WTC11 (cell line): Measurements from ENCODE around the gene ANKRD39. TPM values are rescaled to one million over a fixed set of nuclear protein-coding genes. Genes with fewer than 3 reads are reported as not detected.

ENCODE experiments used
- ATAC-seq: fragments of 200-7000 bp; cut with Tn5 transposase; 2 replicates; pipeline ENCODE4 v1.10.0; 2021; ENCODE audit warnings: mild to moderate bottlenecking, moderate library complexity
- CTCF ChIA-PET: fragments of 300-600 bp; sonication (Branson Sonifier 250); formaldehyde crosslinking; loops from one replicate; lab custom pipeline; 2021; ENCODE audit warnings: antibody characterized with exemption; lab: Charles Lee
- POLR2A ChIA-PET: fragments of 350-600 bp; sonication (Branson Sonifier 250); formaldehyde crosslinking; loops from one replicate; lab custom pipeline; 2021; ENCODE audit warnings: antibody characterized with exemption; lab: Charles Lee
- DNase-seq: peaks from one replicate; pipeline ENCODE4 v3.0.0; 2021; ENCODE audit warnings: low spot score
- H3K27ac Mint-ChIP-seq: 2 replicates; pipeline ENCODE4 v1.8.0; 2021; ENCODE audit warnings: mixed read lengths
- H3K27me3 Mint-ChIP-seq: 2 replicates; pipeline ENCODE4 v1.8.0; 2021; ENCODE audit warnings: low read depth, mild to moderate bottlenecking, moderate library complexity, mixed read lengths
- H3K36me3 Mint-ChIP-seq: 2 replicates; pipeline ENCODE4 v1.8.0; 2021; ENCODE audit warnings: mixed read lengths
- H3K4me1 Mint-ChIP-seq: 2 replicates; pipeline ENCODE4 v1.8.0; 2022; ENCODE audit warnings: mixed read lengths
- H3K4me3 Mint-ChIP-seq: 2 replicates; pipeline ENCODE4 v1.8.0; 2021; ENCODE audit warnings: mild to moderate bottlenecking, moderate library complexity, mixed read lengths
- H3K9me3 Mint-ChIP-seq: 2 replicates; pipeline ENCODE4 v1.8.0; 2021; ENCODE audit warnings: mixed read lengths
- ATF1 ChIP-seq: sonication (generic); formaldehyde crosslinking; IDR thresholded peaks from 2 replicates; pipeline ENCODE4 v1.8.1; 2023; ENCODE audit warnings: mild to moderate bottlenecking, moderate library complexity, missing genetic modification reagents
- CREM ChIP-seq: sonication (generic); formaldehyde crosslinking; IDR thresholded peaks from 2 replicates; pipeline ENCODE4 v1.8.1; 2022; ENCODE audit warnings: mild to moderate bottlenecking, missing genetic modification reagents, moderate library complexity
- EMX1 ChIP-seq: fragments of 250-450 bp; sonication (Bioruptor Pico); IDR thresholded peaks from 2 replicates; pipeline ENCODE4 v1.8.0; 2021; ENCODE audit warnings: mild to moderate bottlenecking
- ETV6 ChIP-seq: sonication (generic); formaldehyde crosslinking; IDR thresholded peaks from 2 replicates; pipeline ENCODE4 v1.8.1; 2022; ENCODE audit warnings: mild to moderate bottlenecking, missing genetic modification reagents
- GTF2I ChIP-seq: fragments of 250-450 bp; sonication (Bioruptor Pico); conservative IDR thresholded peaks from 2 replicates; pipeline ENCODE4 v1.4.0; 2021; ENCODE audit warnings: mild to moderate bottlenecking
- JUN ChIP-seq: sonication (generic); formaldehyde crosslinking; IDR thresholded peaks from 2 replicates; pipeline ENCODE4 v1.8.0; 2023; ENCODE audit warnings: mild to moderate bottlenecking, missing genetic modification reagents
- MYBL2 ChIP-seq: sonication (generic); formaldehyde crosslinking; IDR thresholded peaks from 2 replicates; pipeline ENCODE4 v1.8.1; 2023; ENCODE audit warnings: mild to moderate bottlenecking, moderate library complexity, missing genetic modification reagents
- PREB ChIP-seq: sonication (generic); formaldehyde crosslinking; IDR thresholded peaks from 2 replicates; pipeline ENCODE4 v1.8.1; 2022; ENCODE audit warnings: mild to moderate bottlenecking, missing genetic modification reagents, moderate library complexity, borderline replicate concordance
- TCF7 ChIP-seq: sonication (generic); formaldehyde crosslinking; IDR thresholded peaks from 2 replicates; pipeline ENCODE4 v1.8.0; 2022; ENCODE audit warnings: mild to moderate bottlenecking, low read depth, missing genetic modification reagents, moderate library complexity
- ZBTB43 ChIP-seq: sonication (generic); formaldehyde crosslinking; IDR thresholded peaks from 2 replicates; pipeline ENCODE4 v1.8.1; 2023; ENCODE audit warnings: mild to moderate bottlenecking, missing genetic modification reagents
- ZNF396 ChIP-seq: fragments of 250-450 bp; sonication (Bioruptor Pico); IDR thresholded peaks from 2 replicates; pipeline ENCODE4 v1.8.0; 2021; ENCODE audit warnings: mild to moderate bottlenecking, moderate library complexity, borderline replicate concordance
- ZNF423 ChIP-seq: fragments of 250-450 bp; sonication (Bioruptor Pico); IDR thresholded peaks from 2 replicates; pipeline ENCODE4 v2.1.2; 2022; ENCODE audit warnings: mild to moderate bottlenecking, moderate library complexity
- ZNF671 ChIP-seq: fragments of 250-450 bp; sonication (Bioruptor Pico); IDR thresholded peaks from 2 replicates; pipeline ENCODE4 v1.8.0; 2021; ENCODE audit warnings: mild to moderate bottlenecking
- total RNA-seq: library from RNA; stranded (reverse); gene quantifications from 3 replicates; pipeline ENCODE4 v1.2.3, GENCODE V29; 2021
- TF ChIP-seq, protein P1 (sequence below): fragments of 250-450 bp; sonication (Bioruptor Pico); IDR thresholded peaks from 2 replicates; pipeline ENCODE4 v1.9.0; 2021; ENCODE audit warnings: mild to moderate bottlenecking
- TF ChIP-seq, protein P2 (sequence below): sonication (generic); formaldehyde crosslinking; IDR thresholded peaks from 2 replicates; pipeline ENCODE4 v1.8.1; 2023; ENCODE audit warnings: mild to moderate bottlenecking, moderate library complexity, missing genetic modification reagents
- TF ChIP-seq, protein P3 (sequence below): fragments of 200-600 bp; IDR thresholded peaks from 2 replicates; pipeline ENCODE4 v1.8.0; 2022; ENCODE audit warnings: antibody characterized with exemption
- TF ChIP-seq, protein P4 (sequence below): sonication (generic); formaldehyde crosslinking; IDR thresholded peaks from 2 replicates; pipeline ENCODE4 v1.8.0; 2022; ENCODE audit warnings: mild to moderate bottlenecking, missing genetic modification reagents

ANKRD39 gene
- total RNA-seq, 1 experiment from 2014 or later: 17.9 TPM

DNA sequence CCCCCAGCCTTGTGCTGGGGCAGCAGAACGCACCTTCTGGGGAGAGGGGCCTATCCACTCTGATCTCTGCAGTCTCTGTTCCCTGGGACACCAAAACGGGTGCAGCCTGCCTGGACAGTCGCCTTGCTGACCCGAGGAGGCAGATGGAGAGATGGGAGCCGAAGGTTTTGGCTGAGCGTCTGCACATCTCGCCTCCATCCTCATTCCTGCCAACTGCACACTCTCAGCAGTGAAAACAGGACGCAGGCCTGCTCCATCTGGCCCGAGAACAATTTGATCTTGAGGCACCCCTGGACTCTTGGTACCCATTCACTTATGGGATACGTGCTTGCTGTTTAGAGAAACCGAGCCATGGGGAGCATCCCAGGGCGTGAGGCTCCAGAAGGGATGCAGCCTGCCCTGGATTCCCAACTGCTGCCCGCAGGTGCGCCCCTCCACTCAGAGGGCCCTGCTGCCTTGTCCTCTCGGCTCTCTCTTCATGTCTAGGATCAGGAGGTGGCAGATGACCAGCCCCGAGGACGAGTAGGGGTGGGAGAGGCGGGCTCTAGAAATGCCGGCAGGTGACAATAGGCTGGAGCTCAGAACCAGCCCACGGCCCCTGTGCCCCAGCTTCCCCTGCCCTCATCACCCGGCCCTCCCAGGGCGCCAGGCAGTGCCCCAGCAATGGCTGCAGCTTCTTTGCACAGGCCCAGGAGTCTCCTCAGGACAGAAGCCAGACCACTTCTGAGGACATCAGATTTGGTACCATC, 21.2 kb upstream of the ANKRD39 start:
- H3K4me3 Mint-ChIP-seq: no peak overlapping the region
- TF ChIP-seq MYBL2 (CRISPR knock-in tag): no peak
- no peak for TF ChIP-seq EMX1
- TF ChIP-seq PREB: no peak
- TF ChIP-seq JUN (CRISPR knock-in tag): no peak
- TF ChIP-seq ZNF671 (CRISPR knock-in tag): no peak
- no peak for TF ChIP-seq TCF7 (CRISPR knock-in tag)
- no peak for TF ChIP-seq CREM (CRISPR knock-in tag)
- no peak for TF ChIP-seq ETV6
- no peak for TF ChIP-seq ZBTB43 (CRISPR knock-in tag)
- TF ChIP-seq ATF1: no peak
- TF ChIP-seq, protein P1, sequence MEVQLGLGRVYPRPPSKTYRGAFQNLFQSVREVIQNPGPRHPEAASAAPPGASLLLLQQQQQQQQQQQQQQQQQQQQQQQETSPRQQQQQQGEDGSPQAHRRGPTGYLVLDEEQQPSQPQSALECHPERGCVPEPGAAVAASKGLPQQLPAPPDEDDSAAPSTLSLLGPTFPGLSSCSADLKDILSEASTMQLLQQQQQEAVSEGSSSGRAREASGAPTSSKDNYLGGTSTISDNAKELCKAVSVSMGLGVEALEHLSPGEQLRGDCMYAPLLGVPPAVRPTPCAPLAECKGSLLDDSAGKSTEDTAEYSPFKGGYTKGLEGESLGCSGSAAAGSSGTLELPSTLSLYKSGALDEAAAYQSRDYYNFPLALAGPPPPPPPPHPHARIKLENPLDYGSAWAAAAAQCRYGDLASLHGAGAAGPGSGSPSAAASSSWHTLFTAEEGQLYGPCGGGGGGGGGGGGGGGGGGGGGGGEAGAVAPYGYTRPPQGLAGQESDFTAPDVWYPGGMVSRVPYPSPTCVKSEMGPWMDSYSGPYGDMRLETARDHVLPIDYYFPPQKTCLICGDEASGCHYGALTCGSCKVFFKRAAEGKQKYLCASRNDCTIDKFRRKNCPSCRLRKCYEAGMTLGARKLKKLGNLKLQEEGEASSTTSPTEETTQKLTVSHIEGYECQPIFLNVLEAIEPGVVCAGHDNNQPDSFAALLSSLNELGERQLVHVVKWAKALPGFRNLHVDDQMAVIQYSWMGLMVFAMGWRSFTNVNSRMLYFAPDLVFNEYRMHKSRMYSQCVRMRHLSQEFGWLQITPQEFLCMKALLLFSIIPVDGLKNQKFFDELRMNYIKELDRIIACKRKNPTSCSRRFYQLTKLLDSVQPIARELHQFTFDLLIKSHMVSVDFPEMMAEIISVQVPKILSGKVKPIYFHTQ: no peak
- TF ChIP-seq GTF2I (CRISPR knock-in tag): no peak
- TF ChIP-seq, protein P2, sequence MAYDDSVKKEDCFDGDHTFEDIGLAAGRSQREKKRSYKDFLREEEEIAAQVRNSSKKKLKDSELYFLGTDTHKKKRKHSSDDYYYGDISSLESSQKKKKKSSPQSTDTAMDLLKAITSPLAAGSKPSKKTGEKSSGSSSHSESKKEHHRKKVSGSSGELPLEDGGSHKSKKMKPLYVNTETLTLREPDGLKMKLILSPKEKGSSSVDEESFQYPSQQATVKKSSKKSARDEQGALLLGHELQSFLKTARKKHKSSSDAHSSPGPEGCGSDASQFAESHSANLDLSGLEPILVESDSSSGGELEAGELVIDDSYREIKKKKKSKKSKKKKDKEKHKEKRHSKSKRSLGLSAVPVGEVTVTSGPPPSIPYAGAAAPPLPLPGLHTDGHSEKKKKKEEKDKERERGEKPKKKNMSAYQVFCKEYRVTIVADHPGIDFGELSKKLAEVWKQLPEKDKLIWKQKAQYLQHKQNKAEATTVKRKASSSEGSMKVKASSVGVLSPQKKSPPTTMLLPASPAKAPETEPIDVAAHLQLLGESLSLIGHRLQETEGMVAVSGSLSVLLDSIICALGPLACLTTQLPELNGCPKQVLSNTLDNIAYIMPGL (CRISPR knock-in tag): no peak
- TF ChIP-seq, protein P3, sequence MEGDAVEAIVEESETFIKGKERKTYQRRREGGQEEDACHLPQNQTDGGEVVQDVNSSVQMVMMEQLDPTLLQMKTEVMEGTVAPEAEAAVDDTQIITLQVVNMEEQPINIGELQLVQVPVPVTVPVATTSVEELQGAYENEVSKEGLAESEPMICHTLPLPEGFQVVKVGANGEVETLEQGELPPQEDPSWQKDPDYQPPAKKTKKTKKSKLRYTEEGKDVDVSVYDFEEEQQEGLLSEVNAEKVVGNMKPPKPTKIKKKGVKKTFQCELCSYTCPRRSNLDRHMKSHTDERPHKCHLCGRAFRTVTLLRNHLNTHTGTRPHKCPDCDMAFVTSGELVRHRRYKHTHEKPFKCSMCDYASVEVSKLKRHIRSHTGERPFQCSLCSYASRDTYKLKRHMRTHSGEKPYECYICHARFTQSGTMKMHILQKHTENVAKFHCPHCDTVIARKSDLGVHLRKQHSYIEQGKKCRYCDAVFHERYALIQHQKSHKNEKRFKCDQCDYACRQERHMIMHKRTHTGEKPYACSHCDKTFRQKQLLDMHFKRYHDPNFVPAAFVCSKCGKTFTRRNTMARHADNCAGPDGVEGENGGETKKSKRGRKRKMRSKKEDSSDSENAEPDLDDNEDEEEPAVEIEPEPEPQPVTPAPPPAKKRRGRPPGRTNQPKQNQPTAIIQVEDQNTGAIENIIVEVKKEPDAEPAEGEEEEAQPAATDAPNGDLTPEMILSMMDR: no peak
- no peak for TF ChIP-seq ZNF396
- TF ChIP-seq, protein P4, sequence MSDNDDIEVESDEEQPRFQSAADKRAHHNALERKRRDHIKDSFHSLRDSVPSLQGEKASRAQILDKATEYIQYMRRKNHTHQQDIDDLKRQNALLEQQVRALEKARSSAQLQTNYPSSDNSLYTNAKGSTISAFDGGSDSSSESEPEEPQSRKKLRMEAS: no peak
- no peak for TF ChIP-seq ZNF423
- H3K4me1 Mint-ChIP-seq: peaks cover 67% of the 10 kb centered on the region

More for the DNA sequence above, 21.2 kb upstream of the ANKRD39 start:
- Mint-ChIP-seq H3K27ac (no peak overlapping the region), H3K36me3 (no peaks in the 10 kb centered on the region), H3K27me3 (no peaks in the 10 kb centered on the region), H3K9me3 (no peaks in the 10 kb centered on the region)
- POLR2A ChIA-PET: interaction anchor here (0.5 kb wide), 1 partner anchor 20 kb away, joined by 3 read pairs; no protein-coding TSS in a partner anchor
- CTCF ChIA-PET: interaction anchor here (0.5 to 5.9 kb wide), 7 partner anchors 8 to 100 kb away, joined by 3 to 45 read pairs (median 5); partner anchors contain the start of gene ANKRD39
- ATAC-seq (no peak), DNase-seq (no peak)
